IPS-18c (cell line): ENCODE data around the gene C5orf46.

Source experiments
- H3K4me3 ChIP-seq: 2 replicates; pipeline ENCODE4 v1.7.0; 2013; ENCODE audit warnings: low read depth, mild to moderate bottlenecking, low read length, moderate library complexity; ENCODE audit not compliant: insufficient read depth
- H3K9me3 ChIP-seq: one replicate; pipeline ENCODE4 v1.6.1; 2013; ENCODE audit warnings: mild to moderate bottlenecking, low read length, moderate library complexity; ENCODE audit not compliant: control insufficient read depth, insufficient read depth

C5orf46 gene

DNA sequence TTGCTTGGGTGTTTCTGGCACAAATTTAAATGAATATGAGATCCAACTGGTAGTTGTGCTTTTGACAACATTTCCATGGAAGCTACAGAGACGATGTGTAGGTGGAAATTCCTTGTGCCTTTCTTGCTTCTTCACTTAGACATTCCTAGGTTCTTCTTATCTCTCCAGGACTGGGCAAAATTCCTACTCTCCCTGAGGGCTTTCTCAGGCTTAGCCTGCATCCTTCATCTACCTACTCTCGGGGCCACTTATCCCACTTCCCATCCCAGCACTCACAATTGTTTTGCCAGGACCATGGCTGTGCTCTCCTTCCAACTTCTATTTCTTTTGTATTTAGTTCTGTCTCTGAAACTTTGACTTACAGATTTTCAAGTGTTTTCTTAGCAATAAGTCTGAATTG is 57.1 kb downstream of the C5orf46 start:
- H3K9me3 ChIP-seq: no peaks in the 10 kb centered on the region
- no peak overlapping the region for H3K4me3 ChIP-seq

DNA sequence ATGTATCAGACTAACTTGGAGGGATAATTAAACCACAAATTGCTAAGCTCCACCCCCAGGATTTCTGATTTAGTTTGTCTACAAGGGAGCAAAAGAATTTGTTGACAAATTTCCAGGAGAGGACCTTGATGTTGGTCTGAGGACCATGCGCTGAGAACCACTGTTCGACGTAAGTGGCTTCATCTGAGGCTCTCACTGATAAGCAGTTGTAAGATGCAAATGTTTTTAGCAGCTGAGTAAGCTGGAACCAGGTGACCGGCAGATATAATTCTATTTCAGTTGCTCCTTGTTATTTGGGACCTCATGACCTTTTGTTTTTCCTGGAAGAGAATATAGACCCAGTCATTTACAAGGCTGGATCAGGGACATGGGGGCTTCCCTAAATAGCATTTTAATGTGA is 60.7 kb downstream of the C5orf46 start:
- H3K4me3 ChIP-seq: no peak overlapping the region
- H3K9me3 ChIP-seq: no peaks in the 10 kb centered on the region

DNA sequence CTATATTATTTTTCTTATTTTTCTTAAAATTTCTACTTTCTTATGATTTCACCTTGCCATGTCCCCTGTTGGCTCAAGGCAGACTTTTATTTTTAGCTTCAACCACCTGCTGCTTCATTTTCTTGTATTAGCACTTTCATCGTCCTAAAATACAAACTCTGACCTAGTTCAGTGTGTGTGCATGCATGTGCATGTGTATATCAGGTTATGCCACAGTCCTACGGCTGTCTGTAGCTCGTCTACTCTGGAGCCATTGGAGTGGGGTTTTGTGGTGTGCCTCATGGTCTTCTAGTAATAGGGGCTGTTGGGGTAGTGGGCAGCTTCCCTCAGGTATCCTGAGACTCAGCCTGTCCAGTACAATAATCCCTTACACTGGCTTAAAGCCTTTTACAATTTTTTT is 61.5 kb downstream of the C5orf46 start:
- H3K4me3 ChIP-seq: no peak overlapping the region

DNA sequence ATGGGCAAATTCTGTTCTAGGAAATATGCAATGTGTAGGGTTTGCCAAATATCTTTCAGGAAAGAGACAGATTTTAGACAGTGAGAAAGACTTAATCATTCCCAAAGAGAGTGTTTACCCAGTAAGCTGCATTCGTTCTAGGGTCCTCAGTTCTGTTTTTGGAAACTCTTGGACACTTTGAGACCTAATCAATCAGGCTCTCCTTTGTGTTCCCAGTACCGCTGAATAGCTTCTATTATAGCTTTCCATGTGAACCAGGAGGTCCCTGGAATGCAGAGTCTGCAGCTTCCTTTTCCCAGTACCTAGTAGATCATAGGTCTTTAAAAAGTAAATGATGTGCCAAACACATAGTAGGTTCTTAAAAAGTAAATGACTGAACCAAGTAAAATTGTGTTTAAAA is 63.5 kb downstream of the C5orf46 start:
- Histone ChIP-seq H3K9me3 (no peaks in the 10 kb centered on the region), H3K4me3 (no peak overlapping the region)

More for the DNA sequence above, 61.5 kb downstream of the C5orf46 start:
- no peaks in the 10 kb centered on the region for H3K9me3 ChIP-seq
